H9 (cell line): ENCODE results near the gene LRP8. TPM values are rescaled to one million over a fixed set of nuclear protein-coding genes. Genes with fewer than 3 reads are reported as not detected.
"Not testable (repeated sequence)": the region's sequence is repeated elsewhere in the genome, so short reads cannot be mapped to it uniquely, and the experiment has no call there.

ENCODE experiments used
- DNase-seq: peaks from one replicate; pipeline ENCODE4 v3.0.0-alpha.2; 2017
- H2AFZ ChIP-seq: one replicate; pipeline ENCODE4 v1.6.1; 2013; ENCODE audit warnings: mild to moderate bottlenecking, low read length, control low read depth, moderate library complexity
- H2AK5ac ChIP-seq: 2 replicates; pipeline ENCODE4 v1.6.1; 2013; ENCODE audit warnings: low read length, control low read depth, mixed read lengths; ENCODE audit not compliant: insufficient read length
- H2BK120ac ChIP-seq: one replicate; pipeline ENCODE4 v1.6.1; 2013; ENCODE audit warnings: low read depth, mild to moderate bottlenecking, low read length, control low read depth, inconsistent platforms; ENCODE audit not compliant: poor library complexity, severe bottlenecking
- H2BK12ac ChIP-seq: 2 replicates; pipeline ENCODE4 v1.6.1; 2013; ENCODE audit warnings: low read length, control low read depth, mixed read lengths, low read depth; ENCODE audit not compliant: insufficient read length
- H2BK15ac ChIP-seq: 2 replicates; pipeline ENCODE4 v1.6.1; 2013; ENCODE audit warnings: low read depth, low read length, control low read depth
- H2BK20ac ChIP-seq: one replicate; pipeline ENCODE4 v1.6.1; 2013; ENCODE audit warnings: low read depth, mild to moderate bottlenecking, low read length, control low read depth, inconsistent platforms; ENCODE audit not compliant: poor library complexity, severe bottlenecking
- H2BK5ac ChIP-seq: 2 replicates; pipeline ENCODE4 v1.6.1; 2013; ENCODE audit warnings: low read length, control low read depth, mixed read lengths; ENCODE audit not compliant: insufficient read length
- H3K14ac ChIP-seq: 2 replicates; pipeline ENCODE4 v1.6.1; 2013; ENCODE audit warnings: low read length, control low read depth; ENCODE audit not compliant: insufficient read depth
- H3K18ac ChIP-seq: 2 replicates; pipeline ENCODE4 v1.6.1; 2013; ENCODE audit warnings: low read depth, mild to moderate bottlenecking, mixed read lengths, low read length, control low read depth; ENCODE audit not compliant: insufficient read length
- H3K23ac ChIP-seq: 2 replicates; pipeline ENCODE4 v1.6.1; 2013; ENCODE audit warnings: low read length, control low read depth, mixed read lengths, low read depth; ENCODE audit not compliant: insufficient read length
- H3K23me2 ChIP-seq: 2 replicates; pipeline ENCODE4 v1.6.1; 2013; ENCODE audit warnings: low read depth, mild to moderate bottlenecking, mixed read lengths, low read length, control low read depth; ENCODE audit not compliant: insufficient read length, poor library complexity, severe bottlenecking
- H3K27ac ChIP-seq: 2 replicates; pipeline ENCODE4 v1.5.1; 2013; ENCODE audit warnings: low read length, control low read depth, mixed read lengths, low read depth; ENCODE audit not compliant: insufficient read length
- H3K27me3 ChIP-seq: 2 replicates; pipeline ENCODE4 v1.6.1; 2013; ENCODE audit warnings: low read length, control low read depth, inconsistent platforms; ENCODE audit not compliant: insufficient read depth
- H3K4ac ChIP-seq: 2 replicates; pipeline ENCODE4 v1.6.1; 2013; ENCODE audit warnings: low read depth, mild to moderate bottlenecking, control low read depth, inconsistent platforms, low read length, moderate library complexity
- H3K4me1 ChIP-seq: 2 replicates; pipeline ENCODE4 v1.6.1; 2013; ENCODE audit warnings: low read length, control low read depth, inconsistent platforms; ENCODE audit not compliant: insufficient read depth
- H3K4me2 ChIP-seq: 2 replicates; pipeline ENCODE4 v1.6.1; 2013; ENCODE audit warnings: low read length, control low read depth, mixed read lengths; ENCODE audit not compliant: insufficient read length, insufficient read depth
- H3K56ac ChIP-seq: 2 replicates; pipeline ENCODE4 v1.6.1; 2013; ENCODE audit warnings: low read depth, mild to moderate bottlenecking, mixed read lengths, low read length, control low read depth; ENCODE audit not compliant: insufficient read length
- H3K79me1 ChIP-seq: 2 replicates; pipeline ENCODE4 v1.6.1; 2013; ENCODE audit warnings: low read depth, mild to moderate bottlenecking, moderate library complexity, low read length, control low read depth, inconsistent platforms; ENCODE audit not compliant: insufficient read depth, poor library complexity, severe bottlenecking
- H3K79me2 ChIP-seq: 2 replicates; pipeline ENCODE4 v1.6.1; 2013; ENCODE audit warnings: low read length, control low read depth, inconsistent platforms; ENCODE audit not compliant: insufficient read depth
- H3K9ac ChIP-seq: 2 replicates; pipeline ENCODE4 v1.6.1; 2013; ENCODE audit warnings: low read length, control low read depth, mixed read lengths; ENCODE audit not compliant: insufficient read length; ENCODE audit errors: extremely low read depth
- H3K9me3 ChIP-seq: one replicate; pipeline ENCODE4 v1.6.1; 2013; ENCODE audit warnings: low read depth, low read length, inconsistent platforms; ENCODE audit not compliant: control insufficient read depth
- H3T11ph ChIP-seq: one replicate; pipeline ENCODE4 v1.6.1; 2013; ENCODE audit warnings: mild to moderate bottlenecking, low read length, control low read depth, inconsistent platforms
- H4K20me1 ChIP-seq: one replicate; pipeline ENCODE4 v1.6.1; 2013; ENCODE audit not compliant: control insufficient read depth, insufficient read length, insufficient read depth
- H4K5ac ChIP-seq: 2 replicates; pipeline ENCODE4 v1.6.1; 2013; ENCODE audit warnings: low read depth, mild to moderate bottlenecking, mixed read lengths, low read length, control low read depth; ENCODE audit not compliant: insufficient read length
- H4K8ac ChIP-seq: replicated peaks from 2 replicates; pipeline ENCODE4 v1.6.1; 2013; ENCODE audit warnings: low read length, control low read depth, mixed read lengths, low read depth; ENCODE audit not compliant: insufficient read length
- H4K91ac ChIP-seq: 2 replicates; pipeline ENCODE4 v1.6.1; 2013; ENCODE audit warnings: low read depth, mild to moderate bottlenecking, moderate library complexity, mixed read lengths, low read length, control low read depth; ENCODE audit not compliant: insufficient read length
- H3K27ac Mint-ChIP-seq, 3 experiments: 2 replicates in 2 of 3; 3 replicates in 1 of 3; pipeline ENCODE4 v1.8.0; 2020 to 2021; ENCODE audit warnings: mixed read lengths in 3 of 3, mild to moderate bottlenecking in 1 of 3, moderate library complexity in 1 of 3
- H3K27me3 Mint-ChIP-seq: 2 replicates; pipeline ENCODE4 v1.8.0; 2021; ENCODE audit warnings: low read depth, mild to moderate bottlenecking, moderate library complexity, mixed read lengths
- H3K36me3 Mint-ChIP-seq, 3 experiments: 2 replicates in 2 of 3; 3 replicates in 1 of 3; pipeline ENCODE4 v1.8.0; 2020 to 2021; ENCODE audit warnings: low read depth in 3 of 3, mixed read lengths in 3 of 3; ENCODE audit not compliant: insufficient read depth in 1 of 3
- H3K4me1 Mint-ChIP-seq, 2 experiments: 2 replicates each; pipeline ENCODE4 v1.8.0; 2020; ENCODE audit warnings: mixed read lengths in 2 of 2
- H3K4me3 Mint-ChIP-seq, 2 experiments: 2 replicates in 1 of 2; 3 replicates in 1 of 2; pipeline ENCODE4 v1.8.0; 2020 to 2021; ENCODE audit warnings: mild to moderate bottlenecking in 2 of 2, mixed read lengths in 2 of 2, moderate library complexity in 1 of 2
- H3K9me3 Mint-ChIP-seq, 2 experiments: 2 replicates in 1 of 2; 3 replicates in 1 of 2; pipeline ENCODE4 v1.8.0; 2020; ENCODE audit warnings: mild to moderate bottlenecking in 2 of 2, mixed read lengths in 2 of 2, moderate library complexity in 1 of 2
- WGBS: extraction: QIAGEN DNeasy Blood & Tissue Kit; methylation state at CpG from one replicate; pipeline ENCODE4 v1.1.7; 2013; ENCODE audit warnings: missing lambda C conversion rate, low lambda C conversion rate, mixed read lengths; ENCODE audit not compliant: insufficient read length; ENCODE audit errors: extremely low coverage; 5-methylcytosine and 5-hydroxymethylcytosine counted together
- total RNA-seq: library from RNA; stranded (reverse); gene quantifications from 2 replicates; pipeline ENCODE4 v1.2.1, GENCODE V29; 2021

LRP8 gene
- total RNA-seq, 1 experiment from 2014 or later = 78.6 TPM

GRCh38 chr1:53205496-53205895 lies 122.4 kb downstream of the LRP8 start:
- H3T11ph ChIP-seq, H3K56ac ChIP-seq, H2BK5ac ChIP-seq, H3K27me3 ChIP-seq, H3K79me1 ChIP-seq, H3K27ac ChIP-seq, H3K9ac ChIP-seq, H3K14ac ChIP-seq, H3K4me1 ChIP-seq, DNase-seq, H3K27ac Mint-ChIP-seq, H3K4me1 Mint-ChIP-seq, H4K5ac ChIP-seq, H3K27me3 Mint-ChIP-seq, H3K23me2 ChIP-seq, H4K91ac ChIP-seq, H2AK5ac ChIP-seq, H3K18ac ChIP-seq, H3K4me2 ChIP-seq, H2AFZ ChIP-seq, H4K20me1 ChIP-seq, H2BK20ac ChIP-seq, H4K8ac ChIP-seq, H3K4ac ChIP-seq, H2BK12ac ChIP-seq, H3K23ac ChIP-seq, H3K79me2 ChIP-seq, H3K4me3 Mint-ChIP-seq, H2BK15ac ChIP-seq, H2BK120ac ChIP-seq: not testable (repeated sequence)
- peaks cover 26% of the 10 kb centered on the region for H3K9me3 ChIP-seq
- WGBS = no CpG with 5 or more reads among the region's 1 CpG
- H3K9me3 Mint-ChIP-seq = peaks cover 38 to 39% of the 10 kb centered on the region in 2 experiments
- peaks cover 74 to 96% (median 90%) of the 10 kb centered on the region in 3 experiments for H3K36me3 Mint-ChIP-seq
